HCT116 (cell line): ENCODE data around the gene AKAP12. TPM values are rescaled to one million over a fixed set of nuclear protein-coding genes. Genes with fewer than 3 reads are reported as not detected.

Source experiments
- ATAC-seq: fragments of 200-7000 bp; cut with Tn5 transposase; 2 replicates; pipeline ENCODE4 v1.9.1; 2020; ENCODE audit warnings: mild to moderate bottlenecking, moderate library complexity
- BruUV-seq: library from RNA; stranded (reverse); fragments of 400-500 nt; replicated peaks from 2 replicates; lab custom pipeline; 2021; lab: Mats Ljungman, UMichigan
- CTCF ChIA-PET: fragments of 300-600 bp; sonication (Branson Sonifier 250); formaldehyde crosslinking; loops from one replicate; lab custom pipeline; 2021; ENCODE audit warnings: antibody characterized with exemption; lab: Charles Lee
- POLR2A ChIA-PET: fragments of 300-600, 350-600 bp; sonication (Branson Sonifier 250); formaldehyde crosslinking; loops from one replicate; lab custom pipeline; 2021; ENCODE audit warnings: antibody characterized with exemption; lab: Charles Lee
- RAD21 ChIA-PET, 2 experiments: fragments of 300-600 bp; sonication (Branson Sonifier 250); formaldehyde crosslinking; loops; one replicate each; lab custom pipeline; 2023; ENCODE audit warnings: low total read pairs in 2 of 2; ENCODE audit not compliant: uncharacterized antibody in 2 of 2, unreplicated experiment in 2 of 2, low non-redundant PET in 1 of 2; lab: Charles Lee
- DNase-seq: peaks from one replicate; pipeline ENCODE4 v3.0.0-alpha.2; 2010; ENCODE audit warnings: low read depth, low spot score
- H2AFZ ChIP-seq: fragments of 200-600 bp; shearing (Covaris generic), sonication (generic); 2 replicates; pipeline ENCODE4 v1.6.1; 2017; ENCODE audit warnings: low read depth, mixed run types, mixed read lengths, antibody characterized with exemption, low read length; ENCODE audit not compliant: poor library complexity, severe bottlenecking
- H3K27ac ChIP-seq: 2 replicates; pipeline ENCODE4 v1.5.1; 2012; ENCODE audit warnings: low read depth, low read length
- H3K27me3 ChIP-seq: fragments of 200-600 bp; sonication (generic); 2 replicates; pipeline ENCODE4 v1.6.1; 2016; ENCODE audit warnings: mixed run types, low read length, mixed read lengths; ENCODE audit not compliant: insufficient read depth
- H3K36me3 ChIP-seq, 2 experiments: fragments of 200-500 bp in 1 of 2; fragments of 200-600 bp in 1 of 2; sonication (Bioruptor generic) in 1 of 2; sonication (generic) in 1 of 2; 2 replicates each; pipeline versions ENCODE4 v1.5.1 to v1.6.1; 2014 to 2016; ENCODE audit warnings: low read length in 2 of 2, inconsistent platforms in 1 of 2, mixed read lengths in 1 of 2, mixed run types in 1 of 2; ENCODE audit not compliant: insufficient read depth in 2 of 2, control insufficient read depth in 1 of 2
- H3K4me1 ChIP-seq, 2 experiments: fragments of 200-600 bp in 1 of 2; sonication (generic) in 1 of 2; 2 replicates each; pipeline versions ENCODE4 v1.5.1 to v1.6.1; 2012 to 2017; ENCODE audit warnings: low read length in 2 of 2, inconsistent platforms in 1 of 2, mild to moderate bottlenecking in 1 of 2, mixed read lengths in 1 of 2, mixed run types in 1 of 2, moderate library complexity in 1 of 2; ENCODE audit not compliant: insufficient read depth in 2 of 2, control insufficient read depth in 1 of 2
- H3K4me2 ChIP-seq: fragments of 200-600 bp; sonication (generic); 2 replicates; pipeline ENCODE4 v1.6.1; 2017; ENCODE audit warnings: mixed run types, low read length, mixed read lengths
- H3K4me3 ChIP-seq, 2 experiments: fragments of 200-600 bp in 1 of 2; sonication (generic) in 1 of 2; replicated peaks in 1 of 2; 2 replicates each; pipeline ENCODE4 v1.5.1; 2011 to 2016; ENCODE audit warnings: low read length in 2 of 2, control low read depth in 1 of 2, low read depth in 1 of 2, mild to moderate bottlenecking in 1 of 2, mixed read lengths in 1 of 2, mixed run types in 1 of 2
- H3K79me2 ChIP-seq: fragments of 200-600 bp; sonication (generic); 2 replicates; pipeline ENCODE4 v1.6.1; 2017; ENCODE audit warnings: mild to moderate bottlenecking, mixed run types, low read length, moderate library complexity, mixed read lengths; ENCODE audit not compliant: insufficient read depth
- H3K9ac ChIP-seq: fragments of 200-600 bp; sonication (generic); 2 replicates; pipeline ENCODE4 v1.6.1; 2016; ENCODE audit warnings: low read length, mixed read lengths
- H3K9me2 ChIP-seq: fragments of 200-600 bp; sonication (generic), shearing (Covaris generic); 2 replicates; pipeline ENCODE4 v1.6.1; 2017; ENCODE audit warnings: mixed run types, mild to moderate bottlenecking, moderate library complexity; ENCODE audit not compliant: insufficient read depth
- H3K9me3 ChIP-seq, 2 experiments: fragments of 200-500 bp in 1 of 2; fragments of 200-600 bp in 1 of 2; sonication (Bioruptor generic) in 1 of 2; sonication (generic) in 1 of 2; 2 replicates each; pipeline ENCODE4 v1.6.1; 2014 to 2017; ENCODE audit warnings: low read length in 2 of 2, mixed read lengths in 2 of 2, inconsistent platforms in 1 of 2, low read depth in 1 of 2, mild to moderate bottlenecking in 1 of 2, mixed run types in 1 of 2, moderate library complexity in 1 of 2; ENCODE audit not compliant: control insufficient read depth in 1 of 2, insufficient read depth in 1 of 2
- H4K20me1 ChIP-seq: fragments of 200-600 bp; sonication (generic), shearing (Covaris generic); 2 replicates; pipeline ENCODE4 v1.6.1; 2017; ENCODE audit warnings: mixed run types, mild to moderate bottlenecking, moderate library complexity; ENCODE audit not compliant: insufficient read depth
- CBX3 ChIP-seq: IDR thresholded peaks from 2 replicates; pipeline ENCODE4 v1.6.1; 2012; ENCODE audit warnings: low read depth
- CEBPB ChIP-seq: IDR thresholded peaks from 2 replicates; pipeline ENCODE4 v1.6.1; 2012; ENCODE audit warnings: low read depth
- EGR1 ChIP-seq: IDR thresholded peaks from 2 replicates; pipeline ENCODE4 v1.6.1; 2012; ENCODE audit warnings: low read depth
- ELF1 ChIP-seq: IDR thresholded peaks from 2 replicates; pipeline ENCODE4 v1.6.1; 2012; ENCODE audit warnings: low read depth, borderline replicate concordance
- EZH2 ChIP-seq: fragments of 200-600 bp; sonication (generic); IDR thresholded peaks from 2 replicates; pipeline ENCODE4 v1.6.1; 2017; ENCODE audit warnings: antibody characterized with exemption, mixed run types
- EZH2phosphoT487 ChIP-seq: fragments of 200-600 bp; IDR thresholded peaks from 2 replicates; pipeline ENCODE4 v1.6.1; 2018; ENCODE audit warnings: antibody characterized with exemption, borderline replicate concordance
- FOSL1 ChIP-seq: IDR thresholded peaks from 2 replicates; pipeline ENCODE4 v1.6.1; 2012; ENCODE audit warnings: low read depth
- JUND ChIP-seq: IDR thresholded peaks from 2 replicates; pipeline ENCODE4 v1.6.1; 2012
- POLR2A ChIP-seq: IDR thresholded peaks from 2 replicates; pipeline ENCODE4 v1.7.0; 2011; ENCODE audit warnings: borderline replicate concordance; ENCODE audit not compliant: insufficient read depth, insufficient read length; ENCODE audit errors: extremely low read depth
- POLR2AphosphoS5 ChIP-seq: IDR thresholded peaks from 2 replicates; pipeline ENCODE4 v1.6.1; 2011; ENCODE audit warnings: mild to moderate bottlenecking, low read depth, low read length, moderate library complexity
- RAD21 ChIP-seq: IDR thresholded peaks from 2 replicates; pipeline ENCODE4 v1.6.1; 2012; ENCODE audit warnings: low read depth, mild to moderate bottlenecking
- SIN3A ChIP-seq: IDR thresholded peaks from 2 replicates; pipeline ENCODE4 v1.6.1; 2012; ENCODE audit warnings: low read depth
- SP1 ChIP-seq: IDR thresholded peaks from 2 replicates; pipeline ENCODE4 v1.6.1; 2012; ENCODE audit warnings: low read depth
- SRF ChIP-seq: IDR thresholded peaks from 2 replicates; pipeline ENCODE4 v1.6.1; 2012; ENCODE audit warnings: low read depth
- TCF7L2 ChIP-seq: IDR thresholded peaks from 2 replicates; pipeline ENCODE4 v1.7.0; 2011; ENCODE audit warnings: borderline replicate concordance, inconsistent platforms; ENCODE audit not compliant: insufficient read depth, insufficient read length; ENCODE audit errors: extremely low read depth
- ZFX ChIP-seq: fragments of 450-650 bp; IDR thresholded peaks from 2 replicates; pipeline ENCODE4 v1.6.1; 2017
- ZNF274 ChIP-seq: fragments of 200-500 bp; sonication (Bioruptor generic); IDR thresholded peaks from 2 replicates; pipeline ENCODE4 v1.6.1; 2014; ENCODE audit warnings: mild to moderate bottlenecking, low read depth, low read length, inconsistent platforms
- intact Hi-C: fragments of 100-400 bp; cut with micrococcal nuclease; formaldehyde crosslinking; loops from 2 replicates; pipeline ENCODE4 v1.10.0; 2022
- total RNA-seq: library from RNA; stranded (reverse); gene quantifications from one replicate; pipeline ENCODE4 v1.2.1, GENCODE V29; 2021; ENCODE audit not compliant: unreplicated experiment
- TF ChIP-seq, protein P1 (sequence below): IDR thresholded peaks from 2 replicates; pipeline ENCODE4 v1.6.1; 2012
- TF ChIP-seq, protein P2 (sequence below): IDR thresholded peaks from 2 replicates; pipeline ENCODE4 v1.6.1; 2012

Gene AKAP12
- total RNA-seq, 1 experiment from 2014 or later: 1,220 TPM

DNA sequence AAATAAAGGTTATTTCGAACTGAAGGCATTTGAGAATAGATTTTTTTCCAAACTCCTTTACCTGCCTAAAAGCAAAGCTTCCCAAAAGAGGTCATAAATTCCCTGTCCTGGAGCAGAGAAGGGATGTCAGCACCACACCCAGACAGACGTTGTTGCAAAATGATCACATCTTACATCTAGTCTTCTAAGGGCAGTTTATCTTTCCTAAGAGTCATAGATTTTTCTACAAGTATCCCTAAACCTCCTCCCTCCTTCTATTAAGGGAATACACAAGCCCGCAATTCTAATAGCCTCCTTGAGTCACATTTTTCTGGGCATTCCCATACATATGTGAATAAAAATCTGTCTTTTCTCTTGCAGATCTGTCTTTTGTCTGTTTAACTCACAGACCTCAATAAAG, 20.6 kb upstream of the AKAP12 start:
- no peak overlapping the region for H3K9ac ChIP-seq
- no TSS peak for BruUV-seq
- ATAC-seq (no peak), DNase-seq (no peak)
- H2AFZ ChIP-seq: no peak overlapping the region
- intact Hi-C loops: no loop called here
- H3K4me1 ChIP-seq: no peaks in the 10 kb centered on the region
- H3K4me3 ChIP-seq: no peak overlapping the region
- H3K36me3 ChIP-seq: no peaks in the 10 kb centered on the region
- no peaks in the 10 kb centered on the region for H4K20me1 ChIP-seq
- no peaks in the 10 kb centered on the region for H3K79me2 ChIP-seq
- H3K27ac ChIP-seq: no peak overlapping the region
- no peaks in the 10 kb centered on the region for H3K9me2 ChIP-seq
- TF ChIP-seq ZFX (no peak), EGR1 (no peak), SP1 (no peak), EZH2 (no peak), EZH2phosphoT487 (no peak), TCF7L2 (no peak), JUND (no peak), FOSL1 (no peak), POLR2A (no peak), POLR2AphosphoS5 (no peak), ZNF274 (no peak), SIN3A (no peak), SRF (no peak)
- TF ChIP-seq, protein P1, sequence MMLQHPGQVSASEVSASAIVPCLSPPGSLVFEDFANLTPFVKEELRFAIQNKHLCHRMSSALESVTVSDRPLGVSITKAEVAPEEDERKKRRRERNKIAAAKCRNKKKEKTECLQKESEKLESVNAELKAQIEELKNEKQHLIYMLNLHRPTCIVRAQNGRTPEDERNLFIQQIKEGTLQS: no peak
- ChIA-PET CTCF (no interaction called here), RAD21 (no interaction called here), POLR2A (no interaction called here)
- H3K4me2 ChIP-seq: no peak overlapping the region
- no peaks in the 10 kb centered on the region for H3K27me3 ChIP-seq
- H3K9me3 ChIP-seq: no peaks in the 10 kb centered on the region

- CTCF ChIA-PET: no interaction called here
- TF ChIP-seq, protein P1: no peak
- no peak for TF ChIP-seq SRF
- TF ChIP-seq TCF7L2: no peak
- no peak for TF ChIP-seq ELF1
- no peak for TF ChIP-seq EZH2phosphoT487
- TF ChIP-seq RAD21: no peak
- TF ChIP-seq SIN3A: no peak
- no peak for TF ChIP-seq CBX3
- no peak for TF ChIP-seq POLR2A
- TF ChIP-seq, protein P2, sequence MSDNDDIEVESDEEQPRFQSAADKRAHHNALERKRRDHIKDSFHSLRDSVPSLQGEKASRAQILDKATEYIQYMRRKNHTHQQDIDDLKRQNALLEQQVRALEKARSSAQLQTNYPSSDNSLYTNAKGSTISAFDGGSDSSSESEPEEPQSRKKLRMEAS: no peak
- no peak for TF ChIP-seq EZH2
- no peak for TF ChIP-seq ZFX
- no peak for TF ChIP-seq CEBPB
These were observed 15.7 kb upstream of the AKAP12 start for GRCh38 chr6:151224076-151224475.

More at GRCh38 chr6:151224076-151224475, 15.7 kb upstream of the AKAP12 start:
- H3K79me2 ChIP-seq: no peaks in the 10 kb centered on the region
- no peaks in the 10 kb centered on the region for H3K9me2 ChIP-seq
- no peak overlapping the region for H3K4me2 ChIP-seq
- no peaks in the 10 kb centered on the region for H3K9me3 ChIP-seq
- RAD21 ChIA-PET: no interaction called here
- no peak overlapping the region for H3K27ac ChIP-seq
- H2AFZ ChIP-seq: no peak overlapping the region
- H3K27me3 ChIP-seq: no peaks in the 10 kb centered on the region
- H3K36me3 ChIP-seq: no peaks in the 10 kb centered on the region
- H3K4me1 ChIP-seq: no peaks in the 10 kb centered on the region
- intact Hi-C loops: no loop called here
- no peak overlapping the region for H3K4me3 ChIP-seq
- DNase-seq (no peak), ATAC-seq (no peak)
- no TSS peak for BruUV-seq
- no peaks in the 10 kb centered on the region for H4K20me1 ChIP-seq
- POLR2A ChIA-PET: no interaction called here
- no peak overlapping the region for H3K9ac ChIP-seq
